Ishikawa (cell line): ENCODE measurements around the gene MAST1.

Experiments used
- CEBPB ChIP-seq: IDR thresholded peaks from 2 replicates; pipeline ENCODE4 v1.6.1; 2012
- CREB1 ChIP-seq: IDR thresholded peaks from 2 replicates; pipeline ENCODE4 v1.6.1; 2012; ENCODE audit warnings: low read depth
- EGR1 ChIP-seq: IDR thresholded peaks from 2 replicates; pipeline ENCODE4 v1.6.1; 2012
- EP300 ChIP-seq: IDR thresholded peaks from 2 replicates; pipeline ENCODE4 v1.6.1; 2012; ENCODE audit warnings: borderline replicate concordance
- FOXM1 ChIP-seq: IDR thresholded peaks from 2 replicates; pipeline ENCODE4 v1.6.1; 2012; ENCODE audit warnings: low read depth, borderline replicate concordance
- NFIC ChIP-seq: IDR thresholded peaks from 2 replicates; pipeline ENCODE4 v1.6.1; 2012
- RAD21 ChIP-seq: IDR thresholded peaks from 2 replicates; pipeline ENCODE4 v1.6.1; 2012; ENCODE audit warnings: low read depth
- TCF12 ChIP-seq: IDR thresholded peaks from 2 replicates; pipeline ENCODE4 v1.6.1; 2012; ENCODE audit warnings: low read depth
- TEAD4 ChIP-seq: IDR thresholded peaks from 2 replicates; pipeline ENCODE4 v1.6.1; 2012
- YY1 ChIP-seq: IDR thresholded peaks from 2 replicates; pipeline ENCODE4 v1.6.1; 2012; ENCODE audit warnings: low read depth
- TF ChIP-seq, protein P1 (sequence below): IDR thresholded peaks from 2 replicates; pipeline ENCODE4 v1.6.1; 2012; ENCODE audit warnings: low read depth, mild to moderate bottlenecking
- TF ChIP-seq, protein P2 (sequence below): IDR thresholded peaks from 2 replicates; pipeline ENCODE4 v1.6.1; 2012
- TF ChIP-seq, protein P3 (sequence below): IDR thresholded peaks from 2 replicates; pipeline ENCODE4 v1.6.1; 2012

DNA sequence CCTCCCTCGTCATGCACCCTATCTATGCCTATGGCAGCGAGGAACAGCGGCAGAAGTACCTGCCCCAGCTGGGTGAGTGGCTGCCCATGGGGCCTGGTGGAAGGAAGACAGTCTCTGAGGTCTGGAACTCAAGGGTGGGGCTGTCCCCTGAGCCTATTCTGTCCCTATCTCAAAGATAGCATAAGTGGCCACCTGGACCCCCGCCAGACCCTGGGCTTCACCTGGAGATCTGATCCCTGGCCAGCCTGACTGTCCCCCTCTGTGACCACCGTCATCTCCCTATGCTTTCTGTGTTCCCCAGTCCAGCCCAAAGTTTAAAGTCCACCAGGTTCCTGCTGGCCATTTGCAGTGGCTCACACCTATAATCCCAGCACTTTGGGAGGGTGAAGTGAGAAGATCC lies 55.3 kb downstream of the MAST1 start:
- no peak for TF ChIP-seq FOXM1
- TF ChIP-seq RAD21: no peak
- TF ChIP-seq CREB1: no peak
- TF ChIP-seq, protein P1, sequence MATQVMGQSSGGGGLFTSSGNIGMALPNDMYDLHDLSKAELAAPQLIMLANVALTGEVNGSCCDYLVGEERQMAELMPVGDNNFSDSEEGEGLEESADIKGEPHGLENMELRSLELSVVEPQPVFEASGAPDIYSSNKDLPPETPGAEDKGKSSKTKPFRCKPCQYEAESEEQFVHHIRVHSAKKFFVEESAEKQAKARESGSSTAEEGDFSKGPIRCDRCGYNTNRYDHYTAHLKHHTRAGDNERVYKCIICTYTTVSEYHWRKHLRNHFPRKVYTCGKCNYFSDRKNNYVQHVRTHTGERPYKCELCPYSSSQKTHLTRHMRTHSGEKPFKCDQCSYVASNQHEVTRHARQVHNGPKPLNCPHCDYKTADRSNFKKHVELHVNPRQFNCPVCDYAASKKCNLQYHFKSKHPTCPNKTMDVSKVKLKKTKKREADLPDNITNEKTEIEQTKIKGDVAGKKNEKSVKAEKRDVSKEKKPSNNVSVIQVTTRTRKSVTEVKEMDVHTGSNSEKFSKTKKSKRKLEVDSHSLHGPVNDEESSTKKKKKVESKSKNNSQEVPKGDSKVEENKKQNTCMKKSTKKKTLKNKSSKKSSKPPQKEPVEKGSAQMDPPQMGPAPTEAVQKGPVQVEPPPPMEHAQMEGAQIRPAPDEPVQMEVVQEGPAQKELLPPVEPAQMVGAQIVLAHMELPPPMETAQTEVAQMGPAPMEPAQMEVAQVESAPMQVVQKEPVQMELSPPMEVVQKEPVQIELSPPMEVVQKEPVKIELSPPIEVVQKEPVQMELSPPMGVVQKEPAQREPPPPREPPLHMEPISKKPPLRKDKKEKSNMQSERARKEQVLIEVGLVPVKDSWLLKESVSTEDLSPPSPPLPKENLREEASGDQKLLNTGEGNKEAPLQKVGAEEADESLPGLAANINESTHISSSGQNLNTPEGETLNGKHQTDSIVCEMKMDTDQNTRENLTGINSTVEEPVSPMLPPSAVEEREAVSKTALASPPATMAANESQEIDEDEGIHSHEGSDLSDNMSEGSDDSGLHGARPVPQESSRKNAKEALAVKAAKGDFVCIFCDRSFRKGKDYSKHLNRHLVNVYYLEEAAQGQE: no peak
- TF ChIP-seq, protein P2, sequence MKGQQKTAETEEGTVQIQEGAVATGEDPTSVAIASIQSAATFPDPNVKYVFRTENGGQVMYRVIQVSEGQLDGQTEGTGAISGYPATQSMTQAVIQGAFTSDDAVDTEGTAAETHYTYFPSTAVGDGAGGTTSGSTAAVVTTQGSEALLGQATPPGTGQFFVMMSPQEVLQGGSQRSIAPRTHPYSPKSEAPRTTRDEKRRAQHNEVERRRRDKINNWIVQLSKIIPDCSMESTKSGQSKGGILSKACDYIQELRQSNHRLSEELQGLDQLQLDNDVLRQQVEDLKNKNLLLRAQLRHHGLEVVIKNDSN: no peak
- no peak for TF ChIP-seq CEBPB
- no peak for TF ChIP-seq YY1
- TF ChIP-seq EGR1: no peak
- TF ChIP-seq TEAD4: no peak
- TF ChIP-seq NFIC: no peak
- TF ChIP-seq, protein P3, sequence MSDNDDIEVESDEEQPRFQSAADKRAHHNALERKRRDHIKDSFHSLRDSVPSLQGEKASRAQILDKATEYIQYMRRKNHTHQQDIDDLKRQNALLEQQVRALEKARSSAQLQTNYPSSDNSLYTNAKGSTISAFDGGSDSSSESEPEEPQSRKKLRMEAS: no peak
- TF ChIP-seq EP300: no peak
- no peak for TF ChIP-seq TCF12
